ENCODE results near the gene MAN2A2. TPM values are rescaled to one million over a fixed set of nuclear protein-coding genes. Genes with fewer than 3 reads are reported as not detected.

The MAN2A2 gene
- total and polyA plus RNA-seq, 2 of the 8 experiments (the other 6 are each of a cell fraction or from before 2014, with no cell fraction given) = 23.1 to 29.7 TPM

DNA sequence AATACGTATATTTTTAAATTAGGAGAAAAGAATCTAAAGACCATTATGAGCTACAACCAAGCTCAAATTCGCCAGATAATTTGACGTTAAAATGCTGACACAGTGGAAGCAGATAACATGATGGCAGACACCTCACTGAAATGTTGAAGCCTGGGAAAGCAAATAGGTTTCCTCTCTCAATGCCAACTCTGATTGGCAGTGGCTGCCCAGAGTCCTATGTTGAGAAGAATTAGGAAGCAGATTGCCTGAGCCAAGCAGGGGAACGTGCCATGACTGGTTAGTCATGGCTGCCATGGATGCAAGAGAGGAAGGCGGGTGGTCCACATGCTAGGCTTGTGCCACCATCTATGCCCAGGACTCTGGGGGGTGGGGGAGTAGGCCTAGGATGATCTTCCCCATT lies 35.2 kb downstream of the MAN2A2 start (continued):
- TF ChIP-seq CHD2 (IDR thresholded peaks at IDR 0.05; ENCODE audit: low read length) (no peak), PHF8 (conservative IDR thresholded peaks at IDR 0.05; ENCODE audit: low read depth, low read length) (no peak), TAF7 (optimal IDR thresholded peaks at IDR 0.05; ENCODE audit: borderline replicate concordance, low read depth, low read length) (no peak), SAP30 (IDR thresholded peaks at IDR 0.05; ENCODE audit: insufficient read depth, insufficient replicate concordance, low read length) (no peak), FOSL1 (IDR thresholded peaks at IDR 0.05; ENCODE audit: insufficient read depth, low read depth, low read length) (no peak), NANOG (IDR thresholded peaks at IDR 0.05; ENCODE audit: insufficient read depth, low read depth, low read length, poor library complexity, severe bottlenecking) (no peak), SRF (IDR thresholded peaks at IDR 0.05; ENCODE audit: low read depth, low read length) (no peak), RAD21 (IDR thresholded peaks at IDR 0.05 in 1 of 2, conservative IDR thresholded peaks at IDR 0.05 in 1 of 2; ENCODE audit: low read depth in 2 of 2, low read length in 2 of 2) (no peak)
